ENCODE measurements around the gene TAAR1. TPM values are rescaled to one million over a fixed set of nuclear protein-coding genes. Genes with fewer than 3 reads are reported as not detected.

Gene TAAR1
- total and polyA plus RNA-seq, 2 donors (not counting 3 experiments of a cell fraction or from before 2014, with no cell fraction given) = not detected

GRCh38 chr6:132650429-132650828 lies 8.6 kb downstream of the TAAR1 start:
- CTCF ChIA-PET = no interaction called here
- Histone ChIP-seq H4K20me1 (replicated peaks; ENCODE audit: control insufficient read depth, extremely low read depth, insufficient read depth, low read length) (no peaks in the 10 kb centered on the region), H3K36me3 (ENCODE audit: control insufficient read depth in 2 of 2, extremely low read depth in 1 of 2, insufficient read depth in 2 of 2, low read length in 2 of 2) (no peaks in the 10 kb centered on the region), H3K4me2 (ENCODE audit: insufficient read depth, low read length) (no peak overlapping the region), H3K4me3 (replicated peaks in 1 of 3; ENCODE audit: insufficient read depth in 1 of 3, low read depth in 1 of 3, low read length in 3 of 3) (no peak overlapping the region), H3K9ac (replicated peaks; ENCODE audit: extremely low read depth, insufficient read depth, low read length) (no peak overlapping the region), H2AFZ (ENCODE audit: low read depth, low read length) (no peak overlapping the region), H3K79me2 (ENCODE audit: control insufficient read depth, insufficient read depth, low read length) (no peaks in the 10 kb centered on the region), H3K27ac (ENCODE audit: insufficient read depth, low read depth, low read length) (no peak overlapping the region), H3K9me1 (replicated peaks; ENCODE audit: control insufficient read depth, extremely low read depth, insufficient read depth, low read length) (no peaks in the 10 kb centered on the region), H3K9me3 (replicated peaks; ENCODE audit: control insufficient read depth, insufficient read depth, low read length) (no peaks in the 10 kb centered on the region), H3K4me1 (ENCODE audit: control insufficient read depth, extremely low read depth, insufficient read depth, low read length) (no peaks in the 10 kb centered on the region), H3K27me3 (ENCODE audit: control insufficient read depth in 2 of 2, insufficient read depth in 2 of 2, low read length in 2 of 2) (no peaks in the 10 kb centered on the region)
- POLR2A ChIA-PET = no interaction called here
- intact Hi-C loops (cut with micrococcal nuclease) = no loop called here
- DNase-seq (ENCODE audit: low read depth, low spot score) (no peak), FAIRE-seq (no peak)
- BruUV-seq (replicated peaks) = no TSS peak
- no peak for TF ChIP-seq EZH2 (IDR thresholded peaks at IDR 0.05; ENCODE audit: borderline replicate concordance, low read depth, low read length, severe bottlenecking)
- no peak for TF ChIP-seq MYC (IDR thresholded peaks at IDR 0.05; ENCODE audit: low read depth, low read length)
- TF ChIP-seq POLR2A (IDR thresholded peaks at IDR 0.05; ENCODE audit: low read depth, low read length) = no peak
- TF ChIP-seq POLR2AphosphoS5 (IDR thresholded peaks at IDR 0.05; ENCODE audit: insufficient read depth, low read depth, low read length) = no peak
- no peak for TF ChIP-seq JUN (IDR thresholded peaks at IDR 0.05; ENCODE audit: borderline replicate concordance, insufficient read depth, insufficient read length, low read depth)
- TF ChIP-seq CTCF (IDR thresholded peaks at IDR 0.05; ENCODE audit: extremely low read depth in 1 of 2, insufficient read depth in 1 of 2, low read depth in 1 of 2, low read length in 2 of 2) = no peak
- no peak for TF ChIP-seq FOS (IDR thresholded peaks at IDR 0.05; ENCODE audit: borderline replicate concordance, insufficient read depth, low read length)
- no peak for TF ChIP-seq MAX (IDR thresholded peaks at IDR 0.05; ENCODE audit: insufficient read depth, insufficient read length)
- no peak for TF ChIP-seq GATA2 (IDR thresholded peaks at IDR 0.05; ENCODE audit: insufficient read depth, insufficient read length, low read depth, low read length)
- dilution Hi-C loops (cut with MboI; ENCODE audit: extremely low pct_ligation_motif_present, low sequenced_read_pairs) = no loop called here
